GM18507 (cell line): Measurements from ENCODE around the gene HORMAD2.

ENCODE experiments used
- DNase-seq: peaks from one replicate; pipeline ENCODE4 v3.0.0; 2011; ENCODE audit warnings: low read depth; ENCODE audit not compliant: insufficient read length; ENCODE audit errors: extremely low spot score
- FAIRE-seq: peaks from 2 replicates; lab custom pipeline; 2011; peaks lifted over from hg19 to GRCh38; lab: Jason Lieb, UNC

HORMAD2 gene

GRCh38 chr22:30079952-30080533, at the start of gene HORMAD2:
Gene HORMAD2 (plus strand): TSS chr22:30080464. CDS start chr22:30093953, 13,489 bp downstream.
- DNase-seq (peak; percentile 17), FAIRE-seq (peak; percentile 9)

- FAIRE-seq, result no peak
- no peak for DNase-seq
Observed at GRCh38 chr22:30031328-30031727, 48.9 kb upstream of the HORMAD2 start.

- DNase-seq (no peak), FAIRE-seq (no peak)
Observed at GRCh38 chr22:30031764-30032455, 48.4 kb upstream of the HORMAD2 start.

GRCh38 chr22:30033137-30033536, 47.1 kb upstream of the HORMAD2 start:
- FAIRE-seq, result no peak
- DNase-seq, result no peak

- FAIRE-seq, result no peak
Observed at GRCh38 chr22:30033901-30034300, 46.4 kb upstream of the HORMAD2 start.

GRCh38 chr22:30036656-30037055, 43.6 kb upstream of the HORMAD2 start:
- no peak for DNase-seq
- FAIRE-seq, result no peak

More at GRCh38 chr22:30033901-30034300, 46.4 kb upstream of the HORMAD2 start:
- DNase-seq, result no peak

- no peak for FAIRE-seq
- DNase-seq, result no peak
Observed at GRCh38 chr22:30038219-30038618, 42.0 kb upstream of the HORMAD2 start.

- FAIRE-seq, result no peak
- no peak for DNase-seq
Observed at GRCh38 chr22:30040499-30041260, 39.6 kb upstream of the HORMAD2 start.

- DNase-seq, result no peak
- FAIRE-seq, result no peak
Observed at GRCh38 chr22:30041475-30041874, 38.8 kb upstream of the HORMAD2 start.

GRCh38 chr22:30041881-30042280, 38.4 kb upstream of the HORMAD2 start:
- DNase-seq (no peak), FAIRE-seq (no peak)

GRCh38 chr22:30043161-30043560, 37.1 kb upstream of the HORMAD2 start:
- FAIRE-seq (no peak), DNase-seq (no peak)

GRCh38 chr22:30044369-30044768, 35.9 kb upstream of the HORMAD2 start:
- FAIRE-seq, result no peak
- DNase-seq, result no peak

- no peak for FAIRE-seq
- no peak for DNase-seq
Observed at GRCh38 chr22:30044881-30045493, 35.3 kb upstream of the HORMAD2 start.

- no peak for DNase-seq
- no peak for FAIRE-seq
Observed at GRCh38 chr22:30045494-30045887, 34.8 kb upstream of the HORMAD2 start.

- DNase-seq, result no peak
- no peak for FAIRE-seq
Observed at GRCh38 chr22:30045901-30046715, 34.2 kb upstream of the HORMAD2 start.

- DNase-seq, result no peak
- no peak for FAIRE-seq
Observed at GRCh38 chr22:30046716-30047363, 33.4 kb upstream of the HORMAD2 start.

GRCh38 chr22:30047364-30047738, 32.9 kb upstream of the HORMAD2 start:
- DNase-seq, result peak; percentile 15
- peak; percentile 52 for FAIRE-seq

GRCh38 chr22:30048681-30049080, 31.6 kb upstream of the HORMAD2 start:
- no peak for DNase-seq
- FAIRE-seq, result no peak
